SK-N-SH treated with all-trans-retinoic acid at 6 μM for 48 hours (cell line): ENCODE measurements around the gene B4GALT1.
A peak's percentile ranks its signal among the peaks of the same experiment; 100 is the strongest.

Source experiments
- ATAC-seq: fragments of 200-7000 bp; cut with Tn5 transposase; 3 replicates; pipeline ENCODE4 v1.9.1; 2020; ENCODE audit warnings: mild to moderate bottlenecking, moderate library complexity
- ARNTL ChIP-seq: fragments of 450-650 bp; formaldehyde crosslinking; IDR thresholded peaks from 2 replicates; pipeline ENCODE4 v1.5.0; 2020; ENCODE audit warnings: low read depth, mild to moderate bottlenecking, moderate library complexity, borderline replicate concordance
- BACH2 ChIP-seq: fragments of 250-450 bp; sonication (Bioruptor Pico); IDR thresholded peaks from 2 replicates; pipeline ENCODE4 v1.9.0; 2021; ENCODE audit warnings: mild to moderate bottlenecking, borderline replicate concordance
- CREB5 ChIP-seq: fragments of 250-450 bp; sonication (Bioruptor Pico); IDR thresholded peaks from 2 replicates; pipeline ENCODE4 v1.5.1; 2020; ENCODE audit warnings: low read depth, mild to moderate bottlenecking, moderate library complexity
- CSDC2 ChIP-seq: fragments of 250-450 bp; sonication (Bioruptor Pico); IDR thresholded peaks from 2 replicates; pipeline ENCODE4 v1.5.0; 2020; ENCODE audit warnings: mild to moderate bottlenecking, moderate library complexity
- ESRRG ChIP-seq: fragments of 250-450 bp; sonication (Bioruptor Pico); IDR thresholded peaks from 2 replicates; pipeline ENCODE4 v1.6.1; 2021; ENCODE audit warnings: mild to moderate bottlenecking
- GLIS3 ChIP-seq: fragments of 250-450 bp; sonication (Bioruptor Pico); IDR thresholded peaks from 2 replicates; pipeline ENCODE4 v1.5.0; 2020; ENCODE audit warnings: mild to moderate bottlenecking, moderate library complexity
- ISL1 ChIP-seq: fragments of 250-450 bp; sonication (Bioruptor Pico); IDR thresholded peaks from 2 replicates; pipeline ENCODE4 v2.1.2; 2022; ENCODE audit warnings: mild to moderate bottlenecking, moderate library complexity
- PATZ1 ChIP-seq: fragments of 250-450 bp; sonication (Bioruptor Pico); IDR thresholded peaks from 2 replicates; pipeline ENCODE4 v1.8.0; 2020; ENCODE audit warnings: mild to moderate bottlenecking, moderate library complexity, borderline replicate concordance
- RARB ChIP-seq: fragments of 250-450 bp; sonication (Bioruptor Pico); IDR thresholded peaks from 2 replicates; pipeline ENCODE4 v1.8.0; 2021; ENCODE audit warnings: mild to moderate bottlenecking, moderate library complexity
- SNAI2 ChIP-seq: fragments of 250-450 bp; sonication (Bioruptor Pico); IDR thresholded peaks from 2 replicates; pipeline ENCODE4 v1.5.0; 2020; ENCODE audit warnings: mild to moderate bottlenecking, moderate library complexity
- TCF4 ChIP-seq: fragments of 250-450 bp; sonication (Bioruptor Pico); IDR thresholded peaks from 2 replicates; pipeline ENCODE4 v1.8.0; 2021; ENCODE audit warnings: mild to moderate bottlenecking, moderate library complexity, borderline replicate concordance
- TOX ChIP-seq: fragments of 250-450 bp; sonication (Bioruptor Pico); IDR thresholded peaks from 2 replicates; pipeline ENCODE4 v1.8.0; 2021; ENCODE audit warnings: mild to moderate bottlenecking, moderate library complexity, borderline replicate concordance
- ZC3H10 ChIP-seq: fragments of 250-450 bp; sonication (Bioruptor Pico); IDR thresholded peaks from 2 replicates; pipeline ENCODE4 v1.5.1; 2021; ENCODE audit warnings: mild to moderate bottlenecking, moderate library complexity
- ZFP3 ChIP-seq: fragments of 250-450 bp; sonication (Bioruptor Pico); IDR thresholded peaks from 2 replicates; pipeline ENCODE4 v1.5.0; 2020; ENCODE audit warnings: mild to moderate bottlenecking, moderate library complexity
- ZFP30 ChIP-seq: fragments of 450-650 bp; formaldehyde crosslinking; IDR thresholded peaks from 2 replicates; pipeline ENCODE4 v1.5.0; 2022; ENCODE audit warnings: mild to moderate bottlenecking, moderate library complexity
- ZNF565 ChIP-seq: fragments of 450-650 bp; formaldehyde crosslinking; conservative IDR thresholded peaks from 2 replicates; pipeline ENCODE4 v1.5.0; 2020; ENCODE audit warnings: low read depth, mild to moderate bottlenecking, moderate library complexity
- ZNF70 ChIP-seq: fragments of 450-650 bp; formaldehyde crosslinking; IDR thresholded peaks from 2 replicates; pipeline ENCODE4 v1.5.0; 2020; ENCODE audit warnings: mild to moderate bottlenecking, moderate library complexity
- ZNF8 ChIP-seq: fragments of 450-650 bp; formaldehyde crosslinking; IDR thresholded peaks from 2 replicates; pipeline ENCODE4 v1.5.0; 2020; ENCODE audit warnings: mild to moderate bottlenecking, moderate library complexity
- TF ChIP-seq, protein P1 (sequence below): fragments of 250-450 bp; sonication (Bioruptor Pico); IDR thresholded peaks from 2 replicates; pipeline ENCODE4 v1.5.1; 2021; ENCODE audit warnings: mild to moderate bottlenecking, moderate library complexity
- TF ChIP-seq, protein P2 (sequence below): fragments of 250-450 bp; sonication (Bioruptor Pico); IDR thresholded peaks from 2 replicates; pipeline ENCODE4 v1.8.0; 2021; ENCODE audit warnings: low read depth, mild to moderate bottlenecking, moderate library complexity, borderline replicate concordance

Gene B4GALT1

DNA sequence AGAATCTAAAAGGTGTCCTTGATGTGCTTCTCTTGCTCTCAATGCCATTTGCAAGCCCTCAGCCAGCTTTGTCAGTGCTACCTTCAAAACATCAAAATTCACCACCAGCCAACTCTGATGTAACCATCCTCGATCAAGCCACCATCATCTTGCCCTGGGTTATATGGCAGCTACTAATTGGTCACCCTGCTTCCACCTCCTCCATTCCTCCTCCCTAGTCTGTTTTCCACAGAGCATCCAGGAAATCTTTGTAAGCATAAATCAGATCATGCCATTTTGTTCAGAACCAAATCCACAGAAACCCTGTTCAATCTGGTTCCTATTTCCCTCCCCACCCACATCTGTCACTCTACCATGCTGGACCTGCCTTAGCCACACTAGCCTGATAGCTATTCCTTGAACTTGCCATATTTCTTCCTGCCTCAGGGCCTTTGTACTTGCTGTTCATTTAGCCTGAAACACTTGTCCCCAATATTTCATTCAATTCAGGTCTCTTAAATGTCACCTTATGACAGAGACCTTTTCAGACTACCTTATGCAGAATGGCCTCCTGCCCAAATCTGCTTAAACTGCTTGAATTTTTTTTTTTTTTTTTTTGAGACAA is 1.9 kb upstream of the B4GALT1 start:
- ATAC-seq, result no peak
- TF ChIP-seq GLIS3 (CRISPR knock-in tag) (no peak), PATZ1 (CRISPR knock-in tag) (no peak), ESRRG (CRISPR knock-in tag) (no peak), TCF4 (CRISPR knock-in tag) (no peak), ZC3H10 (CRISPR knock-in tag) (no peak), ZFP3 (no peak), RARB (CRISPR knock-in tag) (no peak), ZFP30 (CRISPR knock-in tag) (no peak), SNAI2 (no peak), ZNF70 (no peak), CREB5 (no peak), CSDC2 (no peak), TOX (CRISPR knock-in tag) (no peak), BACH2 (CRISPR knock-in tag) (no peak)
- TF ChIP-seq, protein P1, sequence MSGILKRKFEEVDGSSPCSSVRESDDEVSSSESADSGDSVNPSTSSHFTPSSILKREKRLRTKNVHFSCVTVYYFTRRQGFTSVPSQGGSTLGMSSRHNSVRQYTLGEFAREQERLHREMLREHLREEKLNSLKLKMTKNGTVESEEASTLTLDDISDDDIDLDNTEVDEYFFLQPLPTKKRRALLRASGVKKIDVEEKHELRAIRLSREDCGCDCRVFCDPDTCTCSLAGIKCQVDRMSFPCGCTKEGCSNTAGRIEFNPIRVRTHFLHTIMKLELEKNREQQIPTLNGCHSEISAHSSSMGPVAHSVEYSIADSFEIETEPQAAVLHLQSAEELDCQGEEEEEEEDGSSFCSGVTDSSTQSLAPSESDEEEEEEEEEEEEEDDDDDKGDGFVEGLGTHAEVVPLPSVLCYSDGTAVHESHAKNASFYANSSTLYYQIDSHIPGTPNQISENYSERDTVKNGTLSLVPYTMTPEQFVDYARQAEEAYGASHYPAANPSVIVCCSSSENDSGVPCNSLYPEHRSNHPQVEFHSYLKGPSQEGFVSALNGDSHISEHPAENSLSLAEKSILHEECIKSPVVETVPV (CRISPR knock-in tag), result no peak

- TF ChIP-seq ISL1 (no peak), ZNF8 (CRISPR knock-in tag) (no peak), TCF4 (CRISPR knock-in tag) (no peak), CSDC2 (no peak), CREB5 (no peak), RARB (CRISPR knock-in tag) (no peak), ZNF565 (CRISPR knock-in tag) (no peak), GLIS3 (CRISPR knock-in tag) (no peak), PATZ1 (CRISPR knock-in tag) (no peak), ARNTL (no peak), ZFP3 (no peak), BACH2 (CRISPR knock-in tag) (no peak)
- TF ChIP-seq, protein P2, sequence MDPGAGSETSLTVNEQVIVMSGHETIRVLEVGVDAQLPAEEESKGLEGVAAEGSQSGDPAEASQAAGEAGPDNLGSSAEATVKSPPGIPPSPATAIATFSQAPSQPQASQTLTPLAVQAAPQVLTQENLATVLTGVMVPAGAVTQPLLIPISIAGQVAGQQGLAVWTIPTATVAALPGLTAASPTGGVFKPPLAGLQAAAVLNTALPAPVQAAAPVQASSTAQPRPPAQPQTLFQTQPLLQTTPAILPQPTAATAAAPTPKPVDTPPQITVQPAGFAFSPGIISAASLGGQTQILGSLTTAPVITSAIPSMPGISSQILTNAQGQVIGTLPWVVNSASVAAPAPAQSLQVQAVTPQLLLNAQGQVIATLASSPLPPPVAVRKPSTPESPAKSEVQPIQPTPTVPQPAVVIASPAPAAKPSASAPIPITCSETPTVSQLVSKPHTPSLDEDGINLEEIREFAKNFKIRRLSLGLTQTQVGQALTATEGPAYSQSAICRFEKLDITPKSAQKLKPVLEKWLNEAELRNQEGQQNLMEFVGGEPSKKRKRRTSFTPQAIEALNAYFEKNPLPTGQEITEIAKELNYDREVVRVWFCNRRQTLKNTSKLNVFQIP, result no peak
- ATAC-seq, result peak; percentile 2; the same call in 1 of the 3 replicates
These were observed 881 bp upstream of the B4GALT1 start for GRCh38 chr9:33167972-33168461.
